Activated effector memory CD4-positive, alpha-beta T cell treated with anti-CD3 and anti-CD28 coated beads, Interleukin-2, amount 50 U/mL, for 16 hours (primary cell): ENCODE results near the gene MRPS12.
"Not testable (repeated sequence)": the region's sequence is repeated elsewhere in the genome, so short reads cannot be mapped to it uniquely, and the experiment has no call there.

Source experiments
- DNase-seq: peaks from one replicate; pipeline ENCODE4 v3.0.0-alpha.2; 2020

MRPS12 gene

DNA sequence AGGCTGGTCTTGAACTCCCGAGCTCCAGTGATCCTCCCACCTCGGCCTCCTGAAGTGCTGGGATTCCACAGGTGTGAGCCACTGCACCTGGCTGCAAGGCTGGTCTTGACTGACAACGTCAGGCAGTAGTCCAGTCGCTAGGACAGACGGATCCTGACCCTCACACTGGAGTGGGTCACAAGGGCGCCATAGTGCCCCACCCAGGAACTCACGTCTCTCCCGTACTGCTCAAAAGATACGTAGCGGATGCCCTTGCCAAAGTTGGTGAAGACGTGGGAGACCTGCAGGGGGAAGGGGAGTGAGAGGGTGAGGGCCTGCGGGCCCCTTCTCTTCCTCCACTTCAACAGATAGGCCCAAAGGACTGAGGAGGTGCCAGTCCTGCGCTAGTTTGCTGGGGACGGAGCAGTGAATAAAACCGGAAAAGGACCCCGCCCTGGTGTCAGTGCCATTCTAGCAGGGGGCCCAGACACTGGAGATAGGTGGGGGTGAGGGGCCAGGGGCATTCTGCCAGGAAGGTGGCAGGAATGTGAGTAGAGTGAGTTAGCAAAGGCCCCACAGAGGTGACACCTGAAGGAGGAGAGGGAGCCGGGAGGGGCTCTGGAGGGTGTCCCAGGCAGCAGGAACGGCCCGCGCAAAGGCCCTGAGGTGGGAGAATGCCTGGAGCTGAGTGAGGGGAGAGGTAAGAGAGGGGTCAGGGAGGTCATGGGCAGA, 11.9 kb downstream of the MRPS12 start:
- no peak for DNase-seq

DNA sequence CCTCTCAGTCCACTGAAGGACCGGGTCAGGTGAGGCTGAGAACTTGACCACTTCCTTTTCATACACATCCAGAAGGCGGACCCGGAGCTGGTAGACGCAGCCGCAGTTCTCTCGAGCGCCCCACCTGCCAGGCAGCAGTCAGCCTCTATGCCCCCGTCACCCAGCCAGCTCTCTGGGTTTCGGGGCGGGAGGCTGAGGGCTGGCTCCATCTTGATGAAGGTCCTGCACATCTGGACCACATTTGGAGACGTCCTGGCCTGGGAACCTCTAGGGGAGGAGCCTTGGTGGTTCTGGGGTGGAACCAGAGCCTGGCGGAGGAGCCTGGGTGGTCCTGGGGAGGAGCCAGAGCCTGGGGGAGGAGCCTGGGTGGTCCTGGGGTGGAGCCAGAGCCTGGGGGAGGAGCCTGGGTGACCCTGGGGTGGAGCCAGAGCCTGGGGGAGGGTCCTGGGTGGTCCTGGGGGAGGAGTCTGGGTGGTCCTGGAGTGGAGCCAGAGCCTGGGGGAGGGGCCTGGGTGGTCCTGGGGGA, 14.3 kb downstream of the MRPS12 start:
- DNase-seq = no peak

DNA sequence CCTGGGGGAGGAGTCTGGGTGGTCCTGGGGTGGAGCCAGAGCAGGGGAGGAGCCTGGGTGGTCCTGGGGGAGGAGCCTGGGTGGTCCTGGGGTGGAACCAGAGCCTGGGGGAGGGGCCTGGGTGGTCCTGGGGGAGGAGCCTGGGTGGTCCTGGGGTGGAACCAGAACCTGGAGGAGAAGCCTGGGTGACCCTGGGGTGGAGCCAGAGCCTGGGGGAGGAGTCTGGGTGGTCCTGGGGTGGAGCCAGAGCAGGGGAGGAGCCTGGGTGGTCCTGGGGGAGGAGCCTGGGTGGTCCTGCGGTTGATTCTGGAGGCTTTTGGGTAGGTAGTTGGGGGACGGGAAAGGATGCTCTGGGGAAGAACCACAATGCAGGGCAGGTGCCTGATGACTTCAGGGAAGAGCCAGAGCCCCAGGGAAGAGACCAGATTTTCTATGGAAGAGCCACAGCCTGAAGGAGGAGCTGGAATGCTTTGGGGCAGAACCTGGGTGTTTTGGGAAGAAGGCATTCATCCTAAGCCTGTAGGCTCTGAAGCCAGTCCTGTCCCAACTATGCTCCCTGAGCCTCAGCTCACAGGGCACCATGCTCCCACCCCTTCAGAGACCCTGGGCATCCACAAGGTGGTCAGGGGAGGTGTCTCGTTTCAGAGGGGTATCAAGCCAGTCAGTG, 15.0 kb downstream of the MRPS12 start:
- no peak for DNase-seq

DNA sequence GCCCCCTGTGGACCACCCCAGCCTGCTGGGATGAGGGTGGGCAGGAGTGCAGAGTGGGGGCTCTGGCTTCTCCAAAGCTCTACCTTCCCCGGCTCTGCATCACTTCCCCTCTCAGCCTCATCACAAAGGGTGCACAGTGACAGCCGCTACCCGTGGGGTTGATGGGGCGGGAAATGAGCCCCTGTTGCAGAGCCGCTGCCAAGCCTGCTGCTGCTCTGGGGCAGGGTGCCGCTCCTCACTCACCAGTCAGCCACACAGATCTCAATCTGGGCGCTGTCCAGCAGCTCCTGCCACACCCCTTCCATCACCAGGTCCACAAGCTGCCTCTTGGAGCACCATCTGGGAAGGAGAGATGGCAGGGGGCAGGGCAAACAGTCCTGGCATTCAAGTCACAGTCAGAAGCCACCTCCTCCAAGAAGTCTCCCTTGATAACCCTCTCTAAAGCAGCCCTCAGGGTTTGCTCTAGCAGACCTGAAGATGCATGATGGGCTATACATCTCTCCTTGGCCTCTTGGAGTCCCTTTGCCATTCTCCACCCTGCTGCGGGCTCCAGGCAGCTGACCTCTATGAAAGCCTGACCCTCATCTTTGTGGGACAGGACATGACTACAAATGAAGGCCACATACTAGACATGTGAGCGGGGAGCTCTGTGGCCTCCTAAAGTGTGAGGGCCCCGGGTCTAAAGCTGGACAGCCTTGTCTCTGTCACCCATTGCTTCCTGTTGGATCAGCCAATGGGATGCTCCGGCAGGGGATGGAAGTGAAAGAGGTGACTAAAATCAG, 15.7 kb downstream of the MRPS12 start:
- no peak for DNase-seq

DNA sequence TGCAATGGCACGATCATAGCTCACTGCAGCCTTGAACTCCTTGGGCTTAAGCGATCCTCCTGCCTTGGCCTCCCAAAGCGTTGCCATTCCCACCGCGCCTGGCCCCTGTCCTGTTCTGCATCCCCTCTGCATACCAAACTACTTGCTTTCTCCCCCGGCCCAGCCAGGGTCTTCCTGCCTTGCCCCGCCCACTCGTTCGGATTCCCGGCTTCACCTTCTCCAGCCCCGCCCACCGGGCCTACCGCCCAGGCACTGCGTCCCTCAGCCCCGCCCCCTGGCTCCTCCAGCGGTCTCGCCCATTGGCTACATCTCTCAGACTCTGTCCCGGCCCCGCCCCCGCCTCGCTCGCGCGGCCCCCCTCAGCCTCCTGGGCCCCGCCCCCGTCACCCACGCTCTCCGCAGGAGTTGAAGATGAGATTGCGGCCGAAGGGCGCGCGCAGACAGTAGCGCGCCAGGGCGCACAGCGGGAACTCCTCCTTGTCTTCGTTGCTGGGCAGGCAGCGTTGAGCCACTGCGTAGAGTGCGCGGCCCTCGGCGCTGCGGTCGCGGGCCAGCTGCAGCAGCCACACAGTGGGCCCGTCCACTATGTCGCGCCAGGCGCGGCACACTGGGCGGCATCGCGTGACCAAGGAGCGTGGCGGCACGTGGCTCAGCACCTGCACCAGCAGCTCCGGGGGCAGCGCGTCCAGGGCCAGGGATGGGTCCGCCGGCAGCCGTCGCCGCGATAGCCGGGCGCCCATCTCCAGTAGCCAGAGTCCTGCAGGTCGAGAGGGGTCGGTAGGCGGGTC, 19.0 kb downstream of the MRPS12 start:
- peak; percentile 93 for DNase-seq

DNA sequence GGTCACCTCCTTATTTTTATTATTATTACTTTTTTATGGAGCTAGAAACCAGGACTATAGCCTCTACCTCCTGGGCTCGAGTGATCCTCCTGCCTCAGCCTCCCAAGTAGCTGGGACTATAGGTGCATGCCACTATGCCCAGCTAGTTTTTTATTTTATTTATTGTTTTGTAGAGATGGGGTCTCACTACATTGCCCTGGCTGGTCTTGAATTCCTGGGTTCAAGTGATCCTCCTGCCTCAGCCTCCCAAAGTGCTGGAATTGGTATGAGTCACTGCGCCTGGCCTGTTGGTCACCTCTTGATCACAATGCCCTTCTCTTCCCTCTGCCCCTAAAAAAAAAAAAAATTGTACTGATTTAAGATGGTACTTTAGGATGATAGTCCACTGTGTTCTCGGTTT, 20.4 kb downstream of the MRPS12 start:
- DNase-seq = no peak

DNA sequence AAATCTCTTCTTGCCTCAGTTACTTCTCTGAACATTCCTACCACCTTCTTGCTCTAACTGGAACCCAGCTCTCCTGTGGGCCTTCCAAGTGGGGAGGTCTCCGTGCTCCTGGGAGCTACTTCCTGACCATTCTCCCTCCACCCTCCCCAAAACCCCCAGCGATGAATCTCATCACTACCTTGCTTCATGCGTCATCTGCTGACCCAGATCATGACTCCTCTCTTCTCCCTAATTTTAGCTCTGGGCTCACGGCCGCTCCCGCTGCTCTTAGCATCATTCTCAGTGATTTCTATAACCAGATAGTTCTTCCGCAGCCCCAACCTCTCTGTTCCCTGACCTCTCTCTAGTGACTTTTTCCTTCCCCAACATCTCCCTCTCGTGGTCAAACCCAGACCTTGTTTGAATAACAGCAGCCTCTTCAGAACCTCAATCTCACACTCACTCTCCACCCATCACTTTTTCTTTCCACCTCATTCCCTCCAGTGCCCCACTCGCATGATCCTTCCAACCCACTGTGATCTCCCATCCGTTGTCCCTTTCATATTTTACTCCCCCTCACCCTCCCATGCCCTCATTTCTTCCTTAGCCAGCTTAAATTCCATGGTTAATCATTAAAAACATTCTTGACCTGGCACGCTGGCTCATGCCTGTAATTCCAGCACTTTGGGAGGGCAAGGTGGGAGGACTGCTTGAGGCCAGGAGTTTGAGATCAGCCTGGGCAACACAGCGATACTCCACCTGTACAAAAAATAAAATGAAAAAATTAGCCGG, 21.8 kb downstream of the MRPS12 start:
- no peak for DNase-seq

DNA sequence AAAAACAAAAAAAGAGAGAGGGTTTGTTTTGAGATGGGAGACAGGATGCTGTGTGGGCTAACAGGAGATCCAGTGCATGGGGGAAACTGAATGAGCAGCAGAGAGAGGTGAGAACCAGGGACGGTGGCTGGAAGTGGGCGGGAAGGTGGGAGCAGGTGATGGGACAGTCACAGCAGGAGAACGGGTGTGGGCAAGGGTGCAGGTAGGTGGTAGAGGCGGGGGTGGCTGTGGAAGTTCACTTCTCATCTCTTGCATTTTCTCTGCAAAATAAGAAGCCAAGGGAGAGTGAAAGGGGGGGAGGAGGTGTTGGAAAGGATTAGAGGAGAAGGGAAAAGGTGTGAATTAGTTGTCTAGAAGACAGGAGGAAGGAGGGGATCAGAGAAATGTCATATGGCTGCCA, 22.9 kb downstream of the MRPS12 start:
- DNase-seq = no peak

DNA sequence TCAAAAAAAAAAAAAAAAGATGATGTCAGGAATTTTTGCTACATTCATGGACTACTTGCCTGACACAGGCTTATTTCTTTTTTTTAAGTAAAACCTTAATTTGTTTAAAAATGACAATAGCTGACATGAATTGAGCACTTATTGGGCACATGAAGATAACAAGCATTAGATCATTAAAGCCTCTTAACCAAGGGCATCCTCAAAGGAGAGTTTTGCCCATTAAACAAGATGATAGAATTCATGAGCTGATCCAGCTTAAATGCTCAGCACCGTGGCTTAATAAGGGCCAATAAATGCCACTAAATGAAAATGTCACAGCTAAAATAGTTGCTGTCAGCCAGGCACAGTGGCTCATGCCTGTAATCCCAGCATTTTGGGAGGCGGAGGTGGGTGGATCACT, 25.5 kb downstream of the MRPS12 start:
- DNase-seq = no peak

DNA sequence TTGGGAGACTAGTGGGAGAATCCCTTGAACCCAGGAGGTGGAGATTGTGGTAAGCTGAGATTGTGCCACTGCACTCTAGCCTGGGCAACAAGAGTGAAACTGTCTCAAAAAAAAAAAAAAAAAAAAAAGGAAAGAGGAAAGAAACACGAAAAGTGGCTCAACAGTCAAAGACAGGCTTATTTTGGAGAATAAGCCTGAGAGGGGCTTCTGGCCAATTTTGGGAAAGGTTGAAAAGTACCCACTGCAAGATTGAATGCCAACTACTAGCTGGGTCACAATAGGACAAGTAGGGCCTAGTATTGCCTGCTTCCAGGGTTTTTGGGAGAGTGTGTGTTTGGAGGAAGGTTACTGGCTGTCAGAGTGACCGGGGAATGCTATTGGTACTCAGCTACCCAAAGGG, 27.6 kb downstream of the MRPS12 start:
- DNase-seq = no peak

DNA sequence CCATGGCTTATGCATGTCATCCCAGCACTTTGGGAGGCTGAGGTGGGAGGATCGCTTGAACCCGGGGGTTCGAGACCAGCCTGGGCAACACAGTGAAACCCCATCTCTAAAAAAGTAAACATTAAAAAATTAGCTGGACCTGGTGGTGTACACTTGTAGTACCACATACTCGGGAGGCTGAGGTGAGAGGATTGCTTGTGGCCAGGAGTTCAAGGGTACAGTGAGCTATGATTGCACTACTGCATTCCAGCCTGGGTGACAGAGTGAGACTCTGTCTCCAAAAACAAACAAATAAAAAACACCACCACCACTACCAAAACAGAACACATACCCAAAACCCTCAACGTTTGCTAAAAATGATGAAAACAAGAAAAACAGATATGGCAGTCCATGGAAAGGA, 28.9 kb downstream of the MRPS12 start:
- DNase-seq = no peak

DNA sequence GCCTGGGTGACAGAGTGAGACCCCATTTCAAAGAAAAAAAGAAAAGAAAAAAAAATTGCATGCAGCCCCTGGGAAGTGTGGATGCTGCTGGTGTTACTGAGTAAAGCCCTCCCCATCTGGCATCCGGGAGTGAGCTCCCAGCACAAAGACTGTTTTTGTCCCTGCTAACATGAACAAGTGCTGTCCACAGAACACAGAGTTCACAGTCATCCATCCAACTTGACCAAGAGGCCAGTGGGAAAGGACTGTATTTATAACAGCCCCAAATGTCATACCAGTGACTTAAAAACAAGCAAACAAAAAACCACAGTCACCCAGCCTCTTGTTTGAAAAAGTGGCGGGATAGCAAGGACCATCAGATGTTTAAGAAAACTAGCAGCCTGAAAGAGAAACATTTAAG, 34.0 kb downstream of the MRPS12 start:
- DNase-seq = no peak

DNA sequence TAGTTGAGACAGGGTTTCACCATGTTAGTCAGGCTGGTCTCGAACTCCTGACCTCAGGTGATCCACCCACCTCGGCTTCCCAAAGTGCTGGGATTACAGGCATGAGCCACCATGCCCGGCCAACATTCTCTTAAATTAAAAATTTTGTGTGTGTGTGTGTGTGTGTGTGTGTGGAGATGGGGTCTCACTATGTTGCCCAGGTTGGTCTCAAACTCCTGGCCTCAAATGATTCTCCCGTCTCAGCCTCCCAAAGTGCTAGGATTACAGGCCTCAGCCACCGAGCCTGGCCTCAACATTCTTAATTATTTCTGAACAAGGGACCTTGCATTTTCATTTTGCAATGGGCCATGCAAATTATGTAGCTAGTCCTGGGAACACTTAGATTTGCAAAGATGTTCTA, 35.4 kb downstream of the MRPS12 start:
- not testable (repeated sequence) for DNase-seq

DNA sequence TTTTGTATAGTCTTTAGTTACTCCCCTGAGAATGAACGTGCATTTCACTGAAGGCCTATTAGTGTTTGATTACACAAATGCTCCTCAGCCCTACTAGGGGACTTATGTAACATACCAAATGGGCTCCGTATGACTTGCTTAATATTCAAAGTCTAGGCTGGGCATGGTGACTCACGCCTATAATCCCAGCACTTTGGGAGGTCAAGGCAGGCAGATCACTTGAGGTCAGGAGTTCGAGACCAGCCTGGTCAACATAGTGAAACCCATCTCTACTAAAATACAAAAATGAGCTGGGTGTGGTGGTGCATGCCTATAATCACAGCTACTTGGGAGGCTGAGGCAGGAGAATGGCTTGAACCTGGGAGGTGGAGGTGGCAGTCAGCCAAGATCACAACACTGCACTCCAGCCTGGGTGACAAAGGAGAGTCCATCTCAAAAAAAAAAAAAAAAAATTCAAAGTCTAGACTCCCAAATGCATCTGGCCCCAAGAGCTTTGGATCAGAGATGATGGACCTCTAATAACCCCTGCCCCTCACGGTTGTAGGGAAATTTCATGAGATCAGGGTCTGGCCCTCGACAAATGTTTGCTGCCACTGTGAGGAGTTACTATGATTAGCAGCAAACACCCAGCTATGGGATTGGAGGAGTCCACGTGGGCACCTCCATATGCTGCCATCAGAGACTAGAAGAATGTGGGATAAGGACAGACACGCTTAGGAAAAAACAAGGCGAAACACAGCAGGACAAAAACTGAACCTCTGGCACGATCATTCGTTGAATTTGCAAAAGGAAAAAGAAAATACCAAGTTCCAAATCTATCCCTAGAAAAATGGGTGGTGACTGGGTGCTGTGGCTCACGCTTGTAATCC, 40.2 kb downstream of the MRPS12 start:
- no peak for DNase-seq

DNA sequence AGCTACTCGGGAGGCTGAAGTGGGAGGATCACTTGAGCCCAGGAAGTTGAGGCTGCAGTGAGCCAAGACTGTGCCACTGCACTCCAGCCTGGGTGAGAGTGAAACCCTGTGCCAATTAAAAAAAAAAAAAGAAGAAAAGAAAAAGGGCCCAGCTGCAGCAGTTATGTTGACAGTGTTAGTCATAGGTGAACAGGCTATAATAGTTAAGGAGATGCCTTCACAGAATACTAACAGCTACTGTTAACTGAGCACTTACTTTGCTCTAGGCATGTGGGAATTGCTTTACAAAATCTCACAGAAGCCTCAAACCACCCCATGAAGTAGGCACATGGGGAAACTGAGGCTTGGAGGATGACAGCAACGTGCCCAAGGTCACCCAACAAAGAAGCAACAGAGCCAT, 40.9 kb downstream of the MRPS12 start:
- no peak for DNase-seq

DNA sequence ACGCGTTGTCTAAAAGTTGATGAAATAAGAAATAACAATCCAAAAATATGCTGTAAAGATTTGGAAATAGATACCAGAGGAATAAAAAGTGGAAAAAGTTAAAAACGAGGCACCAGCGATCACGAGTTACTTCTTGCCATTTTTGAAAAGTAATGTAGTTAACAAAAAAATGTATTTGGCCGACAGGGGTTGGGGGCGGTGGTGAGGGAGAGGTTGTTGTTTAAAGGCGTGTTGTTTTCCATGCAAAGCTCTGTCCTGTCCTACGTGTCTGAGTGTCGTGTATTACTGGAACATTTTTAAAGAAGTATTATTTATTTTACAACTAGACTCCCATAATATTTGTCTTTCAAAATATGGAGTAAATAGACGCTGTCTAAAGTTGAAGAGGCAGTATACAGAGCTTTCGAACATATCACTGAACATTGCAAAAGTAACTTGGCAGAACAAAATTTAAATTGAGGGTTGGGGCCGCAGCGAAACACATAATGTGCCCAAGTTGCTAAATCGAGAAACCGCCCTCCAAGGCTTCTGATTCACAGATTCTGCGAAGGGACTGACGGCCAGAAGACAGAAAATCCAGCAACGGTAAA, 44.0 kb downstream of the MRPS12 start:
- DNase-seq = no peak

DNA sequence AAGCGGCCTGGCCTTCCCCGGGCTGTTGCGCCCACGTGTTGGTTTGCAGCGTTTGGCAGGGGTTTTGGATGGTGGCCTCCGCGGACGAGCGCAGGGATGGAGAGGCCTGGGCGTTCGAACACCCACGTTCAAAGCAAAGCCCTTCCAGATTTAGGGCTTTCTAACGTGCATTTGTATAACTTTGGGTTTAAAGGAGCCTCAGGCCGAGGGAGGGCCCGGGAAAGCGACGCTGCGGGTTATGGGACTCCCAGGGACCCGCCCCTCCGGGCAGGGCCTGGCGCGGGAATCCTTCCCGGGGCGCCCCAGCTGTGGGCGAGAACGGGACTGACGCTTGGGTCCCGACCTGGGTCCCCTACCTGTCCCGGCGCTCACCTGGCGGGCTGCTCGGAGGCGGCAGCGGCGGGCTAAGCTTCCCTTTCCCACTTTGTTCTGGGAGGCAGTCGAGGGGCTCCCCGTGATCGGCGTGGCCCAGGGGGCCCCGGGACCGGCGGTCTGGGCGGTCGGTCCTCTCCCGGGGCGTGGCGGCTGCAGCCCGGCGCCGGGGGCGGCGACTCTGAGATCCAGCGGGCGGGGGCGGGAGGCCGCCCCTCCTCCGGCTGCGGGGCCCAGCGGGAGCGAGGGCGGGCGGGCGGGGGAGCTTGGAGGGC, 44.6 kb downstream of the MRPS12 start, which contains the start of gene FBXO17:
TSS of gene FBXO17 (minus strand) at position 529 of the 647 bp plus-strand sequence. CDS start 25,423 bp downstream, outside the sequence.
- DNase-seq = no peak

DNA sequence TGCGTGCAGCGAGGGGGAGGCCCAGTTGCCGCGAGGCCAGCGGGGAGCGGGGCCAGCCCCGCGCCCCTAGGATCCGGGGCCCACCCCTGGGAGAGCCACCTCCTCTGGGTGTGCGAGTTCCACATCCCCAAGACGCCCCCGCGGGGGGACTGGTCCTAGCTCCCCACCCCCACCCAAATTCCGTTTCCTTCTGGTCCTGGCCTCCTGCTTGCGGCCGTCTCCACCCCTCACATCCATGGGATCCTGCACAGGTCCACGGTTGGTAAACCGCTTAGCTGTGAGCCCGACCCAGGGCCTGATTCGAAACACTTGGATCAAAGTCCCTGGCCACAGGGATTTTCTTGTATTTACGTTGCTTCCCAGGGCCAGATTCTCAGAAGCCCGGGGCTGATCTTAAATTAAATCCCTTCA, 45.1 kb downstream of the MRPS12 start:
- DNase-seq = no peak

DNA sequence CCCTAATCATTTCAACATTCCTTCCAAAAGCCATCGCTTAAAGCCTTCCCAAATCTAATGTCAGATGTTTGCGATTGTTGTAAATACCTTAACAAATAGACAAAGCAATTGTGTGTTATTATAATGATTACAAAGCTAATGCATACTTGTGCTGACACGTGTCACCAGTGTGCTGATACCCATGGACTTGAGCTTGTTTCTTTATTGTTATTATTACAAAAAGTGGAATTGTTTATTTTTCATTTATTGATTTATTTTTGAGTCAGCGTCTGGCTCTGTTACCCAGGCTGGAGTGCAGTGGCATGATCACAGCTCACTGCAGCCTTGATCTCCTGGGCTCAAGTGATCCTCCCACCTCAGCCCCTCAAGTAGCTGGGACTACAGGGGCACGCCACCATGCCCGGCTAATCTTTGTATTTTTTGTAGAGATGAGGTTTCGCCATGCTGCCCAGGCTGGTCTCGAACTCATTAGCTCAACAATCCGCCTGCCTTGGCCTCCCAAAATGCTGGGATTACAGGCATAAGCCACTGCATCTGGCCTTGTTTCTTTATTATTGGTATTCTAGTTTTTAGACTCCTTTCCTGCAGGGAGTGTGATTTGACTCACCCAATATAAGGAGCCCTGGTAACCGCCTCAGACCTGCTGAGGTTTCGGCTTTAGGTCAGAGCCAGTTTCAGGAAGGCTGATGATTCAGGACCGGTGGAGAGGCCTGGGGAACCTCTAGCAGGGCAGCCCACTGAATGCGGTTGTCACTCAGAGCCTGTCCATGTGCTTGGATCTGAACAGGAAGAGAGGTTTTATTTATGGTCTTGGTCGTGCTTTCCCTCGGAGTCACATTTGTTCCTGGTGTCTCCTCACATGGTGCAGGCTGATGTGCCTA, 46.9 kb downstream of the MRPS12 start:
- peak; percentile 72 for DNase-seq
